ENCODE data around the gene ASB3.

- TF ChIP-seq POLR2A (IDR thresholded peaks at IDR 0.05; ENCODE audit: low read depth) (no peak), EP300 (IDR thresholded peaks at IDR 0.05) (no peak)
- TF ChIP-seq, protein P1, sequence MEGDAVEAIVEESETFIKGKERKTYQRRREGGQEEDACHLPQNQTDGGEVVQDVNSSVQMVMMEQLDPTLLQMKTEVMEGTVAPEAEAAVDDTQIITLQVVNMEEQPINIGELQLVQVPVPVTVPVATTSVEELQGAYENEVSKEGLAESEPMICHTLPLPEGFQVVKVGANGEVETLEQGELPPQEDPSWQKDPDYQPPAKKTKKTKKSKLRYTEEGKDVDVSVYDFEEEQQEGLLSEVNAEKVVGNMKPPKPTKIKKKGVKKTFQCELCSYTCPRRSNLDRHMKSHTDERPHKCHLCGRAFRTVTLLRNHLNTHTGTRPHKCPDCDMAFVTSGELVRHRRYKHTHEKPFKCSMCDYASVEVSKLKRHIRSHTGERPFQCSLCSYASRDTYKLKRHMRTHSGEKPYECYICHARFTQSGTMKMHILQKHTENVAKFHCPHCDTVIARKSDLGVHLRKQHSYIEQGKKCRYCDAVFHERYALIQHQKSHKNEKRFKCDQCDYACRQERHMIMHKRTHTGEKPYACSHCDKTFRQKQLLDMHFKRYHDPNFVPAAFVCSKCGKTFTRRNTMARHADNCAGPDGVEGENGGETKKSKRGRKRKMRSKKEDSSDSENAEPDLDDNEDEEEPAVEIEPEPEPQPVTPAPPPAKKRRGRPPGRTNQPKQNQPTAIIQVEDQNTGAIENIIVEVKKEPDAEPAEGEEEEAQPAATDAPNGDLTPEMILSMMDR (IDR thresholded peaks at IDR 0.05): no peak
Observed at GRCh38 chr2:53784436-53784835, 2.3 kb downstream of the ASB3 start.
